SK-N-SH (cell line): Measurements from ENCODE around the gene LILRB3.

Experiments used
- CTCF ChIP-seq: fragments of 200-600 bp; sonication (generic); IDR thresholded peaks from 2 replicates; pipeline ENCODE4 v1.6.1; 2017; ENCODE audit warnings: antibody characterized with exemption, mild to moderate bottlenecking, moderate library complexity
- ELF1 ChIP-seq: IDR thresholded peaks from 2 replicates; pipeline ENCODE4 v1.4.0; 2012
- EP300 ChIP-seq, 2 experiments: IDR thresholded peaks; 2 replicates each; pipeline versions ENCODE4 v1.4.0 to v1.6.1; 2012; ENCODE audit warnings: borderline replicate concordance in 1 of 2, low read depth in 1 of 2, low read length in 1 of 2
- MEF2A ChIP-seq: IDR thresholded peaks from 2 replicates; pipeline ENCODE4 v1.4.0; 2012; ENCODE audit warnings: low read depth, borderline replicate concordance
- NFIC ChIP-seq: IDR thresholded peaks from 2 replicates; pipeline ENCODE4 v1.4.0; 2012; ENCODE audit warnings: borderline replicate concordance
- NRF1 ChIP-seq: IDR thresholded peaks from 2 replicates; pipeline ENCODE4 v1.6.1; 2012; ENCODE audit warnings: low read depth, mild to moderate bottlenecking, low read length
- POLR2AphosphoS5 ChIP-seq: IDR thresholded peaks from 2 replicates; pipeline ENCODE4 v1.6.1; 2012; ENCODE audit warnings: low read depth, low read length
- REST ChIP-seq: IDR thresholded peaks from 2 replicates; pipeline ENCODE4 v1.6.1; 2012; ENCODE audit warnings: mild to moderate bottlenecking, low read depth, low read length, moderate library complexity
- TEAD4 ChIP-seq: IDR thresholded peaks from 2 replicates; pipeline ENCODE4 v1.4.0; 2012; ENCODE audit warnings: mild to moderate bottlenecking, borderline replicate concordance; ENCODE audit not compliant: insufficient read depth
- USF2 ChIP-seq: fragments of 150-350 bp; IDR thresholded peaks from 2 replicates; pipeline ENCODE4 v1.6.1; 2017; ENCODE audit warnings: antibody characterized with exemption, low read length, low read depth, borderline replicate concordance

GRCh38 chr19:54248016-54248601, 25.3 kb upstream of the LILRB3 start:
- TF ChIP-seq CTCF (no peak), TEAD4 (no peak), MEF2A (no peak), NRF1 (no peak), REST (no peak), ELF1 (no peak), EP300 (IDR thresholded peaks at IDR 0.05; ENCODE audit: borderline replicate concordance in 1 of 2, low read depth in 1 of 2, low read length in 1 of 2) (no peak), POLR2AphosphoS5 (no peak), USF2 (no peak), NFIC (no peak)
